Measurements from ENCODE around the gene R3HDM2.

DNA sequence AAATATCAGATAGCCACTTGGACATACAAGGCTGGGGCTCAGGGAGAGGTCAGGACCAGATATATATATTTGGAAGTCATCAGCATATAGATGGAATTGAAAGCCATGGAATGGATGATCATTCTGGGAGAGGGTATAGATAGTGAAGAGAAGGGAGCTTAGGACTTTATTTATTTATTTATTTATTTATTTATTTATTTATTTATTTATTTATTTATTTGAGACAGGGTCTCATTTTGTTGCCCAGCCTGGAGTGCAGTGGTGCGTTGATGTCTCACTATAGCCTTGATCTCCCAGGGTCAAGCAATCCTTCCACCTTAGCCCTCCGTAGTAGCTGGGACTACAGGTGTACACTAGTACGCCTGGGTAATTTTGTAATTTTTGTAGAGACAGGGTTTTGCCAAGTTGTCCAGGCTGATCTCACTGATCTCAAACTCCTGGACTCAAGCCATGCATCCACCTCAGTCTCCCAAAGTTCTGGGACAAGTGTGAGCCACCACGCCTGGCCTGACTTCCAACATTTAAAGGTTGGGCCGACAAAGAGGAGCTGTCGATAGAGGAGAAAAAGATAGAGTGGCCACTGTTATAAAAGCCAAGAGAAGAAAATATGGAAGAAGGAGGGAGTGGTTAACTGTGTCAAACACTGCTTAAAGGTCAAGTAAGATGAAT, 15.6 kb upstream of the R3HDM2 start:
- TF ChIP-seq, protein P1, sequence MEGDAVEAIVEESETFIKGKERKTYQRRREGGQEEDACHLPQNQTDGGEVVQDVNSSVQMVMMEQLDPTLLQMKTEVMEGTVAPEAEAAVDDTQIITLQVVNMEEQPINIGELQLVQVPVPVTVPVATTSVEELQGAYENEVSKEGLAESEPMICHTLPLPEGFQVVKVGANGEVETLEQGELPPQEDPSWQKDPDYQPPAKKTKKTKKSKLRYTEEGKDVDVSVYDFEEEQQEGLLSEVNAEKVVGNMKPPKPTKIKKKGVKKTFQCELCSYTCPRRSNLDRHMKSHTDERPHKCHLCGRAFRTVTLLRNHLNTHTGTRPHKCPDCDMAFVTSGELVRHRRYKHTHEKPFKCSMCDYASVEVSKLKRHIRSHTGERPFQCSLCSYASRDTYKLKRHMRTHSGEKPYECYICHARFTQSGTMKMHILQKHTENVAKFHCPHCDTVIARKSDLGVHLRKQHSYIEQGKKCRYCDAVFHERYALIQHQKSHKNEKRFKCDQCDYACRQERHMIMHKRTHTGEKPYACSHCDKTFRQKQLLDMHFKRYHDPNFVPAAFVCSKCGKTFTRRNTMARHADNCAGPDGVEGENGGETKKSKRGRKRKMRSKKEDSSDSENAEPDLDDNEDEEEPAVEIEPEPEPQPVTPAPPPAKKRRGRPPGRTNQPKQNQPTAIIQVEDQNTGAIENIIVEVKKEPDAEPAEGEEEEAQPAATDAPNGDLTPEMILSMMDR (conservative IDR thresholded peaks at IDR 0.05 in 1 of 2, IDR thresholded peaks at IDR 0.05 in 1 of 2; ENCODE audit: extremely low read depth in 1 of 2, insufficient read depth in 1 of 2, low read depth in 1 of 2, low read length in 2 of 2): no peak
- no peak for TF ChIP-seq EZH2 (IDR thresholded peaks at IDR 0.05; ENCODE audit: borderline replicate concordance, low read length)

Measured in mammary epithelial cell (primary cell).